ENCODE measurements around the gene WDFY1.

GRCh38 chr2:223826995-223827394 is 118.1 kb downstream of the WDFY1 start:
- TF ChIP-seq CTCF (conservative IDR thresholded peaks at IDR 0.05), result no peak
- no peak for TF ChIP-seq ZFX (IDR thresholded peaks at IDR 0.05)

All from C4-2B (cell line).